HL-60 (cell line): ENCODE results near the gene ZFP90.

Source experiments
- CTCF ChIP-seq: IDR thresholded peaks from one replicate; pipeline ENCODE4 v1.5.1; 2011; ENCODE audit warnings: low read length, control low read depth, inconsistent platforms; ENCODE audit not compliant: insufficient read depth
- POLR2AphosphoS5 ChIP-seq: IDR thresholded peaks from 2 replicates; pipeline ENCODE4 v1.6.1; 2012; ENCODE audit warnings: low read depth
- REST ChIP-seq: IDR thresholded peaks from 2 replicates; pipeline ENCODE4 v1.6.1; 2012; ENCODE audit warnings: low read depth; ENCODE audit not compliant: insufficient replicate concordance

GRCh38 chr16:68533937-68534336, 5.2 kb upstream of the ZFP90 start:
- no peak for TF ChIP-seq POLR2AphosphoS5
- TF ChIP-seq REST: no peak
- no peak for TF ChIP-seq CTCF
